CD14-positive monocyte (primary cell): ENCODE results near the gene RNF20. TPM values are rescaled to one million over a fixed set of nuclear protein-coding genes. Genes with fewer than 3 reads are reported as not detected.

Experiments
- DNase-seq, 3 donors: peaks; one replicate each; pipeline ENCODE4 v3.0.0-alpha.2; 2011 to 2022
- H2AFZ ChIP-seq: 2 replicates; pipeline ENCODE4 v1.6.0; 2012; ENCODE audit warnings: mild to moderate bottlenecking, low read depth, low read length, inconsistent platforms; ENCODE audit not compliant: insufficient read depth, poor library complexity, severe bottlenecking
- H3K27ac ChIP-seq, 2 donors: 1 replicate in 1 of 2; 2 replicates in 1 of 2; pipeline ENCODE4 v1.5.1; 2012 to 2013; ENCODE audit warnings: low read length in 2 of 2, control low read depth in 1 of 2, inconsistent platforms in 1 of 2, low read depth in 1 of 2, mild to moderate bottlenecking in 1 of 2
- H3K27me3 ChIP-seq, 2 donors: one replicate each; pipeline versions ENCODE4 v1.6.0 to v1.6.1; 2011 to 2013; ENCODE audit warnings: low read length in 2 of 2; ENCODE audit not compliant: control insufficient read depth in 2 of 2, insufficient read depth in 2 of 2
- H3K36me3 ChIP-seq, 2 donors: replicated peaks in 1 of 2; 1 replicate in 1 of 2; 2 replicates in 1 of 2; pipeline versions ENCODE4 v1.5.1 to v1.6.1; 2012 to 2013; ENCODE audit warnings: low read length in 2 of 2, control low read depth in 1 of 2, inconsistent platforms in 1 of 2, mild to moderate bottlenecking in 1 of 2; ENCODE audit not compliant: insufficient read depth in 2 of 2, control insufficient read depth in 1 of 2
- H3K4me1 ChIP-seq, 2 donors: 1 replicate in 1 of 2; 2 replicates in 1 of 2; pipeline versions ENCODE4 v1.5.1 to v1.6.1; 2012 to 2013; ENCODE audit warnings: low read length in 2 of 2, control low read depth in 1 of 2, inconsistent platforms in 1 of 2, mild to moderate bottlenecking in 1 of 2, moderate library complexity in 1 of 2; ENCODE audit not compliant: insufficient read depth in 2 of 2, control insufficient read depth in 1 of 2
- H3K4me2 ChIP-seq: replicated peaks from 2 replicates; pipeline ENCODE3; 2012; ENCODE audit warnings: low read length, moderate library complexity, mild to moderate bottlenecking; ENCODE audit not compliant: poor library complexity, severe bottlenecking; ENCODE audit errors: extremely low read depth
- H3K4me3 ChIP-seq, 3 experiments: fragments of 200-600 bp in 1 of 3; sonication (generic) in 1 of 3; replicated peaks in 1 of 3; 1 replicate in 2 of 3; 2 replicates in 1 of 3; pipeline ENCODE4 v1.5.1; 2011 to 2013; ENCODE audit warnings: low read length in 3 of 3, mild to moderate bottlenecking in 3 of 3, control low read depth in 2 of 3, low read depth in 2 of 3, inconsistent platforms in 1 of 3, moderate library complexity in 1 of 3
- H3K79me2 ChIP-seq: 2 replicates; pipeline ENCODE4 v1.6.0; 2012; ENCODE audit warnings: mild to moderate bottlenecking, control low read depth, inconsistent platforms, low read length, moderate library complexity; ENCODE audit not compliant: insufficient read depth
- H3K9ac ChIP-seq: 2 replicates; pipeline ENCODE4 v1.6.0; 2017; ENCODE audit warnings: low read length, mild to moderate bottlenecking; ENCODE audit not compliant: insufficient read depth, poor library complexity, severe bottlenecking
- H3K9me3 ChIP-seq, 2 donors: replicated peaks in 1 of 2; 1 replicate in 1 of 2; 2 replicates in 1 of 2; pipeline versions ENCODE4 v1.5.1 to v1.6.1; 2012 to 2013; ENCODE audit warnings: low read length in 2 of 2, control low read depth in 1 of 2; ENCODE audit not compliant: control insufficient read depth in 1 of 2, insufficient read depth in 1 of 2
- H4K20me1 ChIP-seq: 2 replicates; pipeline ENCODE4 v1.6.0; 2012; ENCODE audit warnings: mild to moderate bottlenecking, low read length, control low read depth, moderate library complexity; ENCODE audit not compliant: insufficient read depth
- H3K27ac Mint-ChIP-seq, 7 donors: one replicate each; pipeline ENCODE4 v1.8.0; 2020; ENCODE audit warnings: mild to moderate bottlenecking in 7 of 7, mixed read lengths in 7 of 7, moderate library complexity in 6 of 7, inconsistent platforms in 2 of 7
- H3K27me3 Mint-ChIP-seq, 3 donors: one replicate each; pipeline ENCODE4 v1.8.0; 2021 to 2022; ENCODE audit warnings: low read depth in 3 of 3, mild to moderate bottlenecking in 3 of 3, mixed read lengths in 3 of 3, moderate library complexity in 3 of 3, inconsistent platforms in 1 of 3
- H3K36me3 Mint-ChIP-seq, 2 donors: one replicate each; pipeline ENCODE4 v1.8.0; 2020; ENCODE audit warnings: mixed read lengths in 2 of 2, inconsistent platforms in 1 of 2, mild to moderate bottlenecking in 1 of 2
- H3K4me1 Mint-ChIP-seq: one replicate; pipeline ENCODE4 v1.8.0; 2020; ENCODE audit warnings: mild to moderate bottlenecking, mixed read lengths
- H3K4me3 Mint-ChIP-seq, 2 donors: one replicate each; pipeline ENCODE4 v1.8.0; 2020; ENCODE audit warnings: mild to moderate bottlenecking in 2 of 2, mixed read lengths in 2 of 2, moderate library complexity in 1 of 2
- H3K9me3 Mint-ChIP-seq, 7 donors: one replicate each; pipeline ENCODE4 v1.8.0; 2020 to 2022; ENCODE audit warnings: mixed read lengths in 7 of 7, mild to moderate bottlenecking in 6 of 7, moderate library complexity in 6 of 7, inconsistent platforms in 2 of 7
- CTCF ChIP-seq: fragments of 200-600 bp; IDR thresholded peaks from one replicate; pipeline ENCODE4 v1.8.0; 2022; ENCODE audit warnings: antibody characterized with exemption, mild to moderate bottlenecking
- WGBS: methylation state at CpG from one replicate; pipeline ENCODE4 v1.1.5; 2013; ENCODE audit warnings: missing lambda C conversion rate; ENCODE audit not compliant: insufficient coverage; 5-methylcytosine and 5-hydroxymethylcytosine counted together
- intact Hi-C, 2 donors: fragments of 100-400 bp; cut with micrococcal nuclease; formaldehyde crosslinking; loops; one replicate each; pipeline versions ENCODE4 v1.15.0 to v1.15.1; 2023
- polyA plus RNA-seq, 3 donors: library from polyadenylated mRNA; depleted of rRNA in 1 of 3; unstranded in 2 of 3; stranded (reverse) in 1 of 3; fragments of 300-500 nt in 2 of 3; fragments of >200 nt in 1 of 3; fragmentation: Illumina TruSeq in 2 of 3; gene quantifications; 1 replicate in 2 of 3; 2 replicates in 1 of 3; pipeline ENCODE4 v1.2.3, GENCODE V29; 2012 to 2021

Gene RNF20
- polyA plus RNA-seq, 3 donors, result 7.2 to 35.2 (median 22.3) TPM

- Histone ChIP-seq H4K20me1 (no peaks in the 10 kb centered on the region), H3K27ac (peak overlapping the region; percentile 39 to 80), H3K36me3 (no peaks in the 10 kb centered on the region), H3K27me3 (no peaks in the 10 kb centered on the region), H3K9me3 (no peaks in the 10 kb centered on the region), H3K4me1 (peaks cover 34 to 40% of the 10 kb centered on the region in 2 donors), H3K79me2 (no peaks in the 10 kb centered on the region), H3K4me2 (peak overlapping the region; percentile 23), H2AFZ (peak overlapping the region; percentile 25), H3K9ac (no peak overlapping the region), H3K4me3 (peak overlapping the region in 1 of 3 experiments; percentile 4)
- Mint-ChIP-seq H3K27me3 (peaks cover 0 to 3% (median 0%) of the 10 kb centered on the region in 3 donors), H3K4me1 (peaks cover 44% of the 10 kb centered on the region), H3K27ac (peak overlapping the region; percentile 80 to 95 (median 89)), H3K36me3 (peaks cover 0 to 9% of the 10 kb centered on the region in 2 donors), H3K4me3 (peak overlapping the region; percentile 19 to 31), H3K9me3 (peaks cover 0 to 2% (median 0%) of the 10 kb centered on the region in 7 donors)
- WGBS, result 56% methylated on average over 5 of the region's 6 CpGs
- TF ChIP-seq CTCF, result no peak
- intact Hi-C loops, result no loop called here
- DNase-seq, result peak; percentile 63 to 68 (median 67)
Observed at GRCh38 chr9:101579711-101580545, 46.3 kb downstream of the RNF20 start.

- no peak for TF ChIP-seq CTCF
- peak in 1 of 3 donors; percentile 9 for DNase-seq
- H3K79me2 ChIP-seq, result no peaks in the 10 kb centered on the region
- peaks cover 67% of the 10 kb centered on the region for H3K4me1 Mint-ChIP-seq
- no peaks in the 10 kb centered on the region for H3K36me3 ChIP-seq
- H3K9ac ChIP-seq, result no peak overlapping the region
- no peaks in the 10 kb centered on the region for H4K20me1 ChIP-seq
- H3K27me3 Mint-ChIP-seq, result peaks cover 0 to 3% (median 0%) of the 10 kb centered on the region in 3 donors
- no peak overlapping the region for H3K4me2 ChIP-seq
- no peak overlapping the region for H3K4me3 ChIP-seq
- no peak overlapping the region for H3K27ac ChIP-seq
- no peak overlapping the region for H3K4me3 Mint-ChIP-seq
- no peaks in the 10 kb centered on the region for H3K27me3 ChIP-seq
- intact Hi-C loops, result no loop called here
- no peaks in the 10 kb centered on the region for H3K9me3 ChIP-seq
- peaks cover 5 to 7% of the 10 kb centered on the region in 2 donors for H3K36me3 Mint-ChIP-seq
- no CpG with 5 or more reads among the region's 1 CpG for WGBS
- peaks cover 0 to 9% (median 0%) of the 10 kb centered on the region in 7 donors for H3K9me3 Mint-ChIP-seq
- H3K27ac Mint-ChIP-seq, result no peak overlapping the region
- H2AFZ ChIP-seq, result no peak overlapping the region
- H3K4me1 ChIP-seq, result peaks cover 51 to 66% of the 10 kb centered on the region in 2 donors
Observed at GRCh38 chr9:101582553-101582952, 48.9 kb downstream of the RNF20 start.
